ENCODE measurements around the gene SOX5.
A peak's percentile ranks its signal among the peaks of the same experiment; 100 is the strongest.

- TF ChIP-seq USF2 (IDR thresholded peaks at IDR 0.05; ENCODE audit: borderline replicate concordance, low read depth, low read length) (no peak), FOXM1 (IDR thresholded peaks at IDR 0.05; ENCODE audit: low read depth) (no peak), CTCF (IDR thresholded peaks at IDR 0.05) (no peak), EP300 (IDR thresholded peaks at IDR 0.05; ENCODE audit: borderline replicate concordance in 1 of 2, low read depth in 1 of 2, low read length in 1 of 2) (peak in 1 of 2 experiments; percentile 45; a peak in 1 of 4 replicates), REST (IDR thresholded peaks at IDR 0.05; ENCODE audit: low read depth, low read length) (no peak), RCOR1 (IDR thresholded peaks at IDR 0.05; ENCODE audit: low read length) (no peak; the same call in 1 of the 2 replicates), CHD2 (IDR thresholded peaks at IDR 0.05; ENCODE audit: low read length, partially characterized antibody) (no peak), MAX (IDR thresholded peaks at IDR 0.05; ENCODE audit: low read depth) (no peak)
These were observed 293.6 kb downstream of the SOX5 start for GRCh38 chr12:23655884-23656283.

Measured in SK-N-SH (cell line).